NT2/D1 (cell line): ENCODE results near the gene RPTOR.

ENCODE experiments used
- SUZ12 ChIP-seq: IDR thresholded peaks from 2 replicates; pipeline ENCODE4 v1.6.1; 2011; ENCODE audit not compliant: insufficient read length, insufficient read depth; ENCODE audit errors: extremely low read depth
- ZNF274 ChIP-seq: IDR thresholded peaks from 2 replicates; pipeline ENCODE4 v1.6.1; 2011; ENCODE audit warnings: mild to moderate bottlenecking, low read depth, low read length

- no peak for TF ChIP-seq ZNF274
- TF ChIP-seq SUZ12, result no peak
Observed at GRCh38 chr17:80709090-80709695, 164.6 kb downstream of the RPTOR start.
